Measurements from ENCODE around the gene NDUFS7. TPM values are rescaled to one million over a fixed set of nuclear protein-coding genes. Genes with fewer than 3 reads are reported as not detected.

The NDUFS7 gene
- total RNA-seq, 1 experiment from 2014 or later: 60.3 TPM

GRCh38 chr19:1425902-1426301, 42.2 kb downstream of the NDUFS7 start:
- Mint-ChIP-seq H3K27ac (ENCODE audit: unreplicated experiment) (no peak overlapping the region), H3K27me3 (ENCODE audit: unreplicated experiment) (no peaks in the 10 kb centered on the region), H3K9me3 (ENCODE audit: low read depth, unreplicated experiment) (no peaks in the 10 kb centered on the region), H3K4me1 (ENCODE audit: low read depth, unreplicated experiment) (no peaks in the 10 kb centered on the region), H3K36me3 (ENCODE audit: insufficient read depth, unreplicated experiment) (peaks cover 42% of the 10 kb centered on the region), H3K4me3 (ENCODE audit: low read depth, unreplicated experiment) (no peak overlapping the region)
- no peak for TF ChIP-seq CTCF (IDR thresholded peaks at IDR 0.05; ENCODE audit: unreplicated experiment)
- DNase-seq: no peak
- intact Hi-C loops (cut with micrococcal nuclease; ENCODE audit: unreplicated experiment): no loop called here
- CTCF ChIA-PET: no interaction called here
- no TSS peak for BruUV-seq (replicated peaks)

- Mint-ChIP-seq H3K36me3 (ENCODE audit: insufficient read depth, unreplicated experiment) (peaks cover 44% of the 10 kb centered on the region), H3K9me3 (ENCODE audit: low read depth, unreplicated experiment) (no peaks in the 10 kb centered on the region), H3K27me3 (ENCODE audit: unreplicated experiment) (no peaks in the 10 kb centered on the region), H3K4me3 (ENCODE audit: low read depth, unreplicated experiment) (no peak overlapping the region), H3K4me1 (ENCODE audit: low read depth, unreplicated experiment) (no peaks in the 10 kb centered on the region), H3K27ac (ENCODE audit: unreplicated experiment) (no peak overlapping the region)
- CTCF ChIA-PET: no interaction called here
- TF ChIP-seq CTCF (IDR thresholded peaks at IDR 0.05; ENCODE audit: unreplicated experiment): no peak
- intact Hi-C loops (cut with micrococcal nuclease; ENCODE audit: unreplicated experiment): no loop called here
- no peak for DNase-seq
- no TSS peak for BruUV-seq (replicated peaks)
Observed at GRCh38 chr19:1426736-1427135, 43.0 kb downstream of the NDUFS7 start.

- no peak overlapping the region for H3K27ac Mint-ChIP-seq (ENCODE audit: unreplicated experiment)
- intact Hi-C loops (cut with micrococcal nuclease; ENCODE audit: unreplicated experiment): no loop called here
- no TSS peak for BruUV-seq (replicated peaks)
- no peak for DNase-seq
- no peaks in the 10 kb centered on the region for H3K4me1 Mint-ChIP-seq (ENCODE audit: low read depth, unreplicated experiment)
- CTCF ChIA-PET: no interaction called here
- no peaks in the 10 kb centered on the region for H3K9me3 Mint-ChIP-seq (ENCODE audit: low read depth, unreplicated experiment)
- peaks cover 50% of the 10 kb centered on the region for H3K36me3 Mint-ChIP-seq (ENCODE audit: insufficient read depth, unreplicated experiment)
- no peak for TF ChIP-seq CTCF (IDR thresholded peaks at IDR 0.05; ENCODE audit: unreplicated experiment)
- no peak overlapping the region for H3K4me3 Mint-ChIP-seq (ENCODE audit: low read depth, unreplicated experiment)
- H3K27me3 Mint-ChIP-seq (ENCODE audit: unreplicated experiment): no peaks in the 10 kb centered on the region
Observed at GRCh38 chr19:1427221-1427920, 43.7 kb downstream of the NDUFS7 start.

- Mint-ChIP-seq H3K9me3 (ENCODE audit: low read depth, unreplicated experiment) (no peaks in the 10 kb centered on the region), H3K36me3 (ENCODE audit: insufficient read depth, unreplicated experiment) (peaks cover 39% of the 10 kb centered on the region), H3K4me3 (ENCODE audit: low read depth, unreplicated experiment) (no peak overlapping the region), H3K27ac (ENCODE audit: unreplicated experiment) (no peak overlapping the region), H3K27me3 (ENCODE audit: unreplicated experiment) (no peaks in the 10 kb centered on the region), H3K4me1 (ENCODE audit: low read depth, unreplicated experiment) (no peaks in the 10 kb centered on the region)
- TF ChIP-seq CTCF (IDR thresholded peaks at IDR 0.05; ENCODE audit: unreplicated experiment): no peak
- no peak for DNase-seq
- no TSS peak for BruUV-seq (replicated peaks)
- CTCF ChIA-PET: no interaction called here
- intact Hi-C loops (cut with micrococcal nuclease; ENCODE audit: unreplicated experiment): no loop called here
Observed at GRCh38 chr19:1428738-1429391, 45.2 kb downstream of the NDUFS7 start.

Measured in Calu3 (cell line).